Regular cardiac myocyte (primary cell): ENCODE results near the gene ZNF383. TPM values are rescaled to one million over a fixed set of nuclear protein-coding genes. Genes with fewer than 3 reads are reported as not detected.

ENCODE experiments used
- total RNA-seq: library from RNA; depleted of rRNA; stranded (reverse); fragments of >200 nt; gene quantifications from 2 replicates; pipeline ENCODE4 v1.2.3, GENCODE V29; 2014

ZNF383 gene
- total RNA-seq, result 4.0 and 7.3 TPM in 2 replicates

DNA sequence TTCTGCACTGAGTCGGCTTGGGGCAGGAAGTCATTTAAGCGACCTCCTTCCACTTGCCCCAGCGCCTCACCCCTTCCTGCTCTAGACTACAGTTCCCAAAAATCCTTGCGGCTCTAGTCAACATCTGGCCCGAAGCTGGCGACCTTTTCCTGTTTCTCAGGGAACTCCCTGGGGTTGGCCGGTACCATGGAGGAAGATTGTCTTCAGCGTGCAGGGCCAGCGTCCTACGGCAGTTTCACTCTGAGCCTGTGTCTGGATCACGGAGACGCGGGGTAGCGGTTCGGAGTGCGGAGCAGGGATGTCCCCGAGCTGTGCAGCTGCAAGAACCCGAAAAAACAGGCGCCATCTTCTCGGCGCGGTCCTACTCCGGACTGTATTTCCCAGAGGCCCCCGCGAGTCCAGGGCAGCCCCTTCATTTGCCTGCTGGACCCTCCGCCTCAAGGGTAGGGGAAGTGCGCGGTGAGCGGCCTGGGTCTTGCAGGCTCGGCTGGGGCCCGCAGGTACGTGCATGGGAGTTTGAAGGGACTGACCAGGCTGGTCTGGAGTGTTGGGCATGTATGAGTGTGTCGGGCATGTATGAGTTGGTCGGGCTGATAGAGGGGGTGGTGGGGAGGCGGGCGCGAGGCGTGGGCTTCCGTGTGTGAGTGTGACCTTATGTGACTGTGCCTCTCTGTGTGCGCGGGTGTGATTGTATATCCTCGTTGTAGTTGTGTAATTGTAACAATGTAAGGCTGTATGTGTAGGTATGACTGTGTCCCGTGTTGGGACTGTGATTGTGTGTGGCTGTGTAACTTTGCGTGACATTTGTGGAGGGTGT lies at the start of gene ZNF383:
Gene ZNF383, plus strand, starts transcription at position 440 of the 817 bp plus-strand sequence. CDS start 12,240 bp downstream, outside the sequence.

DNA sequence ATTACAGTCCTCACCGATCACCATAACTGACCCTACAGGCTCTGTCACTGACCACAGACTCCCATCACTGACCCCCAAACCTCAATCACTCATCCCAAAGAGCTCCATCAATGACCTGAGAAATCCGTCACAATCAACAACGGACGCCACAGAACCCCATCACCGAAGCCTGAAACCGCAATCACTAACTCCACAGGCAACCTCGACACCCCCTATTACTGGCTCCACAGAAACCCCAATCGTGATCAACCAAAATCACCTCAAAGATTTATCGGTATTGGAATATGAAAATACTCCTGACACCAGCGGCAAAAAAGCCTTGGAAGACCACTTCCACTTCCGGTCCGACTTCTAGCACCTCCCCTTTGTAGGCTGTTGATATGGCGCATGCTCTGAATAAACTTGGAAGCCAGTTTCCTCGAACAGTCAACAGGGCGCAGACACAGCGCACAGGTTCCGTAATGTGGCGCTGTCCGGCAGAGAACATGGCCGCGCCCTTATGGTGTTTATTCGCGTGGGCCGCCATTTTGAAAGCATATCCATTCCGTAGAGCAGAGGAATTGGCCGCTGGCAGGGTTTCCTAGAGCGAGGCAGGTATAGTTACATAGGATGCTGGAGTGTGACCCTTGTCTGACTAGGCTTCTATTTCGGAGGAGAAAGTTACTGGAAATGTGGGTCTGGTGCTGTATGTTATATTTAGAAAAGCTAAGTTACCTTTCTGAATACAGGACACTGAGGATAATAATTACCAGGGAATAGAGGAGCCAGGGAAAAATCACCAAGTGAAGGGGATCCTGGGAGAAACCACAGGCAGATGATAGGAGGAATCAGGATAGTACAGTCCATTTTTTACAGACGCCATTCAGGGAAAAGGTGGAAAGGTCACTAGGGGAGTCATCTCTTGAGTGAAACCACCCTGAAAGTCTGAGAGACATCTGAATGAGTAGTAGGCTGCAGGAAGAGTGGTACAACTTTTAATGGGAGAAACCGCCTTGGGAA lies 45.3 kb upstream of the ZNF383 start, which contains the start of gene ZNF585A:
Gene ZNF585A, minus strand, starts transcription at position 328 of the 999 bp plus-strand sequence. CDS start 2,785 bp downstream, outside the sequence.

Other genes with a start within 250 kb of the ZNF383 start
- 8.2 and 17.8 TPM in 2 replicates for gene ZNF420, start 139.8 kb upstream of the ZNF383 start, total RNA-seq
- 5.9 and 11.6 TPM in 2 replicates for gene ZNF585A, start 45.5 kb upstream of the ZNF383 start, total RNA-seq
- gene ZNF585B, start 7.7 kb upstream of the ZNF383 start, total RNA-seq, result 10.0 and 18.9 TPM in 2 replicates
- 3.3 and 6.2 TPM in 2 replicates for gene ZNF527, start 152.9 kb downstream of the ZNF383 start, total RNA-seq
- 8.6 and 13.5 TPM in 2 replicates for gene ZNF569, start 249.2 kb downstream of the ZNF383 start, total RNA-seq